BJ (cell line): ENCODE data around the gene DDIT3. TPM values are rescaled to one million over a fixed set of nuclear protein-coding genes. Genes with fewer than 3 reads are reported as not detected.

Experiments
- CTCF ChIA-PET: fragments of 350-600 bp; formaldehyde crosslinking; extraction: SDS; loops from one replicate; lab custom pipeline; 2021; ENCODE audit warnings: antibody characterized with exemption, inconsistent platforms; lab: Yijun Ruan, JAX
- POLR2A ChIA-PET: fragments of 300-600 bp; sonication (Branson Sonifier 250); formaldehyde crosslinking; extraction: SDS; loops from one replicate; lab custom pipeline; 2021; ENCODE audit warnings: antibody characterized with exemption; lab: Charles Lee
- DNase-seq: peaks from one replicate; pipeline ENCODE4 v3.0.0-alpha.2; 2011; ENCODE audit warnings: low read depth
- H3K27me3 ChIP-seq: 2 replicates; pipeline ENCODE4 v1.6.0; 2011; ENCODE audit warnings: low read length; ENCODE audit not compliant: control insufficient read depth, insufficient read depth
- H3K36me3 ChIP-seq: 2 replicates; pipeline ENCODE4 v1.5.1; 2011; ENCODE audit warnings: low read length; ENCODE audit not compliant: control insufficient read depth, insufficient read depth
- H3K4me3 ChIP-seq: 2 replicates; pipeline ENCODE4 v1.5.1; 2011; ENCODE audit warnings: low read depth, mild to moderate bottlenecking, control low read depth, low read length
- polyA plus RNA-seq: library from polyadenylated mRNA; depleted of rRNA; stranded (reverse); fragments of >200 nt; gene quantifications from 2 replicates; pipeline ENCODE4 v1.2.3, GENCODE V29; 2011
- TF ChIP-seq, protein P1 (sequence below): IDR thresholded peaks from 2 replicates; pipeline ENCODE4 v1.5.1; 2011; ENCODE audit warnings: low read depth, mild to moderate bottlenecking, control low read depth, inconsistent platforms, low read length, moderate library complexity; ENCODE audit not compliant: insufficient read depth

Gene DDIT3
- polyA plus RNA-seq, 1 experiment = 65.4 TPM

- POLR2A ChIA-PET = no interaction called here
- TF ChIP-seq, protein P1, sequence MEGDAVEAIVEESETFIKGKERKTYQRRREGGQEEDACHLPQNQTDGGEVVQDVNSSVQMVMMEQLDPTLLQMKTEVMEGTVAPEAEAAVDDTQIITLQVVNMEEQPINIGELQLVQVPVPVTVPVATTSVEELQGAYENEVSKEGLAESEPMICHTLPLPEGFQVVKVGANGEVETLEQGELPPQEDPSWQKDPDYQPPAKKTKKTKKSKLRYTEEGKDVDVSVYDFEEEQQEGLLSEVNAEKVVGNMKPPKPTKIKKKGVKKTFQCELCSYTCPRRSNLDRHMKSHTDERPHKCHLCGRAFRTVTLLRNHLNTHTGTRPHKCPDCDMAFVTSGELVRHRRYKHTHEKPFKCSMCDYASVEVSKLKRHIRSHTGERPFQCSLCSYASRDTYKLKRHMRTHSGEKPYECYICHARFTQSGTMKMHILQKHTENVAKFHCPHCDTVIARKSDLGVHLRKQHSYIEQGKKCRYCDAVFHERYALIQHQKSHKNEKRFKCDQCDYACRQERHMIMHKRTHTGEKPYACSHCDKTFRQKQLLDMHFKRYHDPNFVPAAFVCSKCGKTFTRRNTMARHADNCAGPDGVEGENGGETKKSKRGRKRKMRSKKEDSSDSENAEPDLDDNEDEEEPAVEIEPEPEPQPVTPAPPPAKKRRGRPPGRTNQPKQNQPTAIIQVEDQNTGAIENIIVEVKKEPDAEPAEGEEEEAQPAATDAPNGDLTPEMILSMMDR = no peak
- DNase-seq = no peak
- H3K27me3 ChIP-seq = peaks cover 41% of the 10 kb centered on the region
- no peaks in the 10 kb centered on the region for H3K36me3 ChIP-seq
- CTCF ChIA-PET = interaction anchor here (0.7 to 3.1 kb wide), 6 partner anchors 9 to 234 kb away, joined by 3 to 38 read pairs (median 4); partner anchors contain the start of gene GLI1
- no peak overlapping the region for H3K4me3 ChIP-seq
Measured at GRCh38 chr12:57473886-57474285, 46.4 kb downstream of the DDIT3 start.

GRCh38 chr12:57473392-57473791 lies 46.9 kb downstream of the DDIT3 start:
- CTCF ChIA-PET = interaction anchor here (2.8 to 3.1 kb wide), 2 partner anchors 11 to 14 kb away, joined by 14 to 38 read pairs; partner anchors contain the start of gene GLI1
- DNase-seq = no peak
- Histone ChIP-seq H3K36me3 (no peaks in the 10 kb centered on the region), H3K4me3 (no peak overlapping the region), H3K27me3 (peaks cover 41% of the 10 kb centered on the region)
- POLR2A ChIA-PET = no interaction called here
- TF ChIP-seq, protein P1 = no peak

GRCh38 chr12:57472391-57472790 lies 47.9 kb downstream of the DDIT3 start:
- no peak for DNase-seq
- TF ChIP-seq, protein P1 = no peak
- ChIA-PET POLR2A (no interaction called here), CTCF (interaction anchor here (3.2 to 3.8 kb wide), 2 partner anchors 10 to 14 kb away, joined by 17 to 20 read pairs; partner anchors contain the start of gene GLI1)
- no peaks in the 10 kb centered on the region for H3K36me3 ChIP-seq
- no peak overlapping the region for H3K4me3 ChIP-seq
- peaks cover 41% of the 10 kb centered on the region for H3K27me3 ChIP-seq

DNA sequence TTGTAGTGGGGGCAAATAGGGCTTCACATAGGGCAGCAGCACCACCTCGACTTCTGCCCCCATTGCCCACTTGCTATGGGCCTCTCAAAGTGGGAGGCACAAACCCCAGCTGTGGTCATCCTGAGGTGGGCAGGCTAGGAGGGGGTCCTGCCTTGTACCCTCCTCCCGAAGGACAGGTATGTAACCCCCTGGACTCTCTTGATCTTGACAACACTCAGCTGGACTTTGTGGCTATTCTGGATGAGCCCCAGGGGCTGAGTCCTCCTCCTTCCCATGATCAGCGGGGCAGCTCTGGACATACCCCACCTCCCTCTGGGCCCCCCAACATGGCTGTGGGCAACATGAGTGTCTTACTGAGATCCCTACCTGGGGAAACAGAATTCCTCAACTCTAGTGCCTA lies 48.7 kb downstream of the DDIT3 start:
- H3K27me3 ChIP-seq = peaks cover 38% of the 10 kb centered on the region
- H3K4me3 ChIP-seq = no peak overlapping the region
- POLR2A ChIA-PET = no interaction called here
- CTCF ChIA-PET = interaction anchor here (3.2 to 3.8 kb wide), 2 partner anchors 9 to 13 kb away, joined by 17 to 20 read pairs; partner anchors contain the start of gene GLI1
- TF ChIP-seq, protein P1 = no peak
- DNase-seq = no peak
- H3K36me3 ChIP-seq = no peaks in the 10 kb centered on the region

- ChIA-PET CTCF (interaction anchor here (3.2 to 3.8 kb wide), 2 partner anchors 9 to 13 kb away, joined by 17 to 20 read pairs; partner anchors contain the start of gene GLI1), POLR2A (no interaction called here)
- H3K36me3 ChIP-seq = no peaks in the 10 kb centered on the region; the same call in 1 of the 2 replicates
- TF ChIP-seq, protein P1 = no peak
- peaks cover 34% of the 10 kb centered on the region for H3K27me3 ChIP-seq
- no peak for DNase-seq
- H3K4me3 ChIP-seq = no peak overlapping the region
Measured at GRCh38 chr12:57470970-57471656, 49.2 kb downstream of the DDIT3 start.
